Measurements from ENCODE around the gene CFAP46.
"Not testable (repeated sequence)": the region's sequence is repeated elsewhere in the genome, so short reads cannot be mapped to it uniquely, and the experiment has no call there.

Gene CFAP46

GRCh38 chr10:132962623-132963429 is 20.5 kb upstream of the CFAP46 start:
- no peak for DNase-seq (ENCODE audit: low read depth)

- no peak for DNase-seq (ENCODE audit: low read depth)
Observed at GRCh38 chr10:132961787-132962622, 19.6 kb upstream of the CFAP46 start.

GRCh38 chr10:132961420-132961786 is 19.0 kb upstream of the CFAP46 start:
- no peak for DNase-seq (ENCODE audit: low read depth)

GRCh38 chr10:132960631-132961419 is 18.5 kb upstream of the CFAP46 start:
- DNase-seq (ENCODE audit: low read depth), result no peak

GRCh38 chr10:132960071-132960472 is 17.7 kb upstream of the CFAP46 start:
- no peak for DNase-seq (ENCODE audit: low read depth)

- no peak for DNase-seq (ENCODE audit: low read depth)
Observed at GRCh38 chr10:132959559-132959961, 17.2 kb upstream of the CFAP46 start.

- DNase-seq (ENCODE audit: low read depth), result no peak
Observed at GRCh38 chr10:132958883-132959558, 16.7 kb upstream of the CFAP46 start.

GRCh38 chr10:132957981-132958882 is 15.9 kb upstream of the CFAP46 start:
- no peak for DNase-seq (ENCODE audit: low read depth)

- no peak for DNase-seq (ENCODE audit: low read depth)
Observed at GRCh38 chr10:132957131-132957530, 14.8 kb upstream of the CFAP46 start.

- not testable (repeated sequence) for DNase-seq (ENCODE audit: low read depth)
Observed at GRCh38 chr10:132956259-132956658, 13.9 kb upstream of the CFAP46 start.

- no peak for DNase-seq (ENCODE audit: low read depth)
Observed at GRCh38 chr10:132955479-132955878, 13.1 kb upstream of the CFAP46 start.

- no peak for DNase-seq (ENCODE audit: low read depth)
Observed at GRCh38 chr10:132953428-132953827, 11.1 kb upstream of the CFAP46 start.

- DNase-seq (ENCODE audit: low read depth), result no peak
Observed at GRCh38 chr10:132951926-132952325, 9.6 kb upstream of the CFAP46 start.

GRCh38 chr10:132948351-132948750 is 6.0 kb upstream of the CFAP46 start:
- DNase-seq (ENCODE audit: low read depth), result no peak

GRCh38 chr10:132947843-132948242 is 5.5 kb upstream of the CFAP46 start:
- DNase-seq (ENCODE audit: low read depth), result no peak

- DNase-seq (ENCODE audit: low read depth), result no peak
Observed at GRCh38 chr10:132946806-132947546, 4.6 kb upstream of the CFAP46 start.

- DNase-seq (ENCODE audit: low read depth), result no peak
Observed at GRCh38 chr10:132946311-132946710, 3.9 kb upstream of the CFAP46 start.

- DNase-seq (ENCODE audit: low read depth), result no peak
Observed at GRCh38 chr10:132945894-132946255, 3.5 kb upstream of the CFAP46 start.

GRCh38 chr10:132945125-132945893 is 2.9 kb upstream of the CFAP46 start:
- DNase-seq (ENCODE audit: low read depth), result no peak

Data from CMK (cell line).